Esophagus (tissue), 2 donors: ENCODE results near the gene FGGY. TPM values are rescaled to one million over a fixed set of nuclear protein-coding genes. Genes with fewer than 3 reads are reported as not detected.

Source experiments
- H3K27ac ChIP-seq, 2 donors: one replicate each; pipeline ENCODE4 v1.5.1; 2013; ENCODE audit warnings: low read depth in 2 of 2, mild to moderate bottlenecking in 2 of 2, inconsistent platforms in 1 of 2, low read length in 1 of 2, moderate library complexity in 1 of 2
- H3K27me3 ChIP-seq, 2 donors: one replicate each; pipeline ENCODE4 v1.6.1; 2013; ENCODE audit warnings: low read length in 2 of 2, control low read depth in 1 of 2, mild to moderate bottlenecking in 1 of 2; ENCODE audit not compliant: insufficient read depth in 2 of 2, control insufficient read depth in 1 of 2
- H3K36me3 ChIP-seq, 2 donors: one replicate each; pipeline ENCODE4 v1.6.1; 2013; ENCODE audit warnings: low read length in 1 of 2; ENCODE audit not compliant: control insufficient read depth in 2 of 2, insufficient read depth in 2 of 2
- H3K4me1 ChIP-seq, 2 donors: one replicate each; pipeline ENCODE4 v1.6.1; 2013; ENCODE audit warnings: low read length in 1 of 2; ENCODE audit not compliant: control insufficient read depth in 2 of 2, insufficient read depth in 2 of 2
- H3K4me3 ChIP-seq, 2 donors: one replicate each; pipeline ENCODE4 v1.5.1; 2013; ENCODE audit warnings: low read length in 2 of 2, mild to moderate bottlenecking in 2 of 2, low read depth in 1 of 2, moderate library complexity in 1 of 2
- H3K9me3 ChIP-seq, 2 donors: one replicate each; pipeline ENCODE4 v1.6.1; 2013; ENCODE audit warnings: mild to moderate bottlenecking in 2 of 2, low read depth in 1 of 2, low read length in 1 of 2, moderate library complexity in 1 of 2; ENCODE audit not compliant: control insufficient read depth in 2 of 2, insufficient read depth in 1 of 2
- WGBS, 2 donors: extraction: QIAGEN DNeasy Blood & Tissue Kit; methylation state at CpG; one replicate each; pipeline ENCODE4 v1.1.7; 2013; 5-methylcytosine and 5-hydroxymethylcytosine counted together
- polyA plus RNA-seq, 2 donors: library from polyadenylated mRNA; stranded (reverse); fragments of 200-250 nt; gene quantifications; one replicate each; pipeline ENCODE4 v1.2.3, GENCODE V29; 2013
- donor health status: healthy with polysubstance abuse.
- donor health status: Bipolar disorder and iron deficiency.

FGGY gene
- polyA plus RNA-seq, 2 donors: 2.4 to 4.4 TPM

DNA sequence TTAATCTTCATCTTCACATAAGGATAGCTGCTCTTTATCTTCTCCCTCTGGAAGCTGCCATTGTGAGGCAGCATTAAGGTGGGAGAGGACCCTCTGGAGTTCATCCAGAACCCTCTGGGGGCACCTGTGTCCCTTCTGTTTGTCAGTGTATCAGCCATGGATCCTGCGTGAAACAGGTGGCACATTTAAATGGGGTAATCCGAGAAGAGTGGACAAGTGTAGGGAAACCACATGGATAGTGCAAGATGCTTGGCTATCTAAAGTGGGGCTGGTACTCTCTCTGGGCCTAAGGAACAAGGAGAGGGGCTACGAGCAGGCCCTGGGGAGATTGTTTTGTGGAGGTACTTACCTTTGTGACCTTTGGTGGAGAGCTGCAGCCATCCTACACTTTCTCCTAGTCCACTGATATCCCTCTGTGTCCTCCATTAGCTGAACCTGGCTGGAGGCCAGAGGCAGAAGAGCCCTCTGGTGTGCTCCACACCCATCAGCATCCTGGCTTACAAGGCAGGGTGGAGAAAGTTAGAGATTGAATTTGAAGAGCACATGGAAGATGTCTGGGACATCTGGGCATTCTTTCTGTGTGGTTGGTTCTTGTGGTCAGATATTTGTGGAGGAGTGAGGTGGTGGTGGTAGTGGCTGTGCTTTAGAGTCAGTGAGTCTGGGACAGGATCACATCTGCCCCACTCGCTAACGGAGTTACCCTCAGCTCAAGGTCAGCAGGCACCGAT lies 117.7 kb downstream of the FGGY start:
- H3K4me3 ChIP-seq: no peak overlapping the region
- H3K4me1 ChIP-seq: no peaks in the 10 kb centered on the region
- no peak overlapping the region for H3K27ac ChIP-seq
- H3K27me3 ChIP-seq: no peaks in the 10 kb centered on the region
- WGBS, 2 donors: 97% methylated on average over 6 of the region's 6 CpGs
- no peaks in the 10 kb centered on the region for H3K36me3 ChIP-seq
- H3K9me3 ChIP-seq: no peaks in the 10 kb centered on the region

DNA sequence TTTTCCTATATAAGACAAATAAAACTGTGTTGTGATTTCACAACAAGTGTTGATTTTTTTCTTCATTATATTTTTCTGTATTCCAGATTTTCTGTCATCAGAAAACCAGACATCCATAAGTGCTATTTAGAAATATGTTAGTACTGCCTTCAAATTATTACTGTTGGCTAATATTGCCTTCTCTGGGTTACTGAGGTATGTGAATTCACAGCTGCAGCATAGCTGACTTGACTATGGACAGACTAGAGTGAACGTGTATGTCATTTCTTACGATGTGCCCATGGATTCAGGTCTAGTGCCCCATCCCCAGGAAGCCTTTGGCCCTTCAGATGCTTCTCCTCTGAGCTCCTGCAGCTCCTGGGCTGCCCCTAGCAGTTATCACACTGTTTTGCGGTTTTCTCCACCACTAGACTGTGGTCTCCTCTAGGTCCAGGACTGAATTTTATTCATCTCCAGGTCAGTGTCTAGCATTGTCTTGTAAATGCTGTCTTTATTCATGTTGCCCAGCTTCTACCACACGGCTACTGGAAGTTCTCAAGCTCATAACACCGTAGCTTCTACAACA lies 118.5 kb downstream of the FGGY start:
- no peaks in the 10 kb centered on the region for H3K36me3 ChIP-seq
- H3K27me3 ChIP-seq: no peaks in the 10 kb centered on the region
- no peak overlapping the region for H3K27ac ChIP-seq
- no peaks in the 10 kb centered on the region for H3K4me1 ChIP-seq
- no peaks in the 10 kb centered on the region for H3K9me3 ChIP-seq
- H3K4me3 ChIP-seq: no peak overlapping the region
- 96 to 98% methylated on average over 5 of the region's 5 CpGs for WGBS, 2 donors

DNA sequence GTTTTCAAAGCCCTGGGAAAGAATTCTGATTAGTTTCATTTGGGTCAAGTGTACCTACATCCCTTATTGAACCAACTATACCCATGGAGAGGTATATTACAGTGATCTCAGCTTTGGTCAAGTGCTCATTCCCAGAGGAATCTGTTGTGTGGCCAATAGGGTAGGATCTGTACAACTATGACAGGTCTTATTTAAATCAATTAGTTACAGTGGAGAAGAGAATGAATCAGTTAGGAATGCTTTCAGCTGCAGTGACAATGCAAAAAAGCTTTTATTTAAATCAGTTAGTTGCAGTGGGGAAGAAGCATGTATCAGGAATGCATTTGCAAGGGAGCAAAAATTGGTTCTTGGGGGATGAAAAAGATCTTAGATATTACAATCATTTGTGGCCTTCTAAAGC lies 119.0 kb downstream of the FGGY start:
- Histone ChIP-seq H3K9me3 (no peaks in the 10 kb centered on the region), H3K36me3 (no peaks in the 10 kb centered on the region), H3K27ac (no peak overlapping the region), H3K4me3 (no peak overlapping the region), H3K27me3 (no peaks in the 10 kb centered on the region), H3K4me1 (no peaks in the 10 kb centered on the region)

DNA sequence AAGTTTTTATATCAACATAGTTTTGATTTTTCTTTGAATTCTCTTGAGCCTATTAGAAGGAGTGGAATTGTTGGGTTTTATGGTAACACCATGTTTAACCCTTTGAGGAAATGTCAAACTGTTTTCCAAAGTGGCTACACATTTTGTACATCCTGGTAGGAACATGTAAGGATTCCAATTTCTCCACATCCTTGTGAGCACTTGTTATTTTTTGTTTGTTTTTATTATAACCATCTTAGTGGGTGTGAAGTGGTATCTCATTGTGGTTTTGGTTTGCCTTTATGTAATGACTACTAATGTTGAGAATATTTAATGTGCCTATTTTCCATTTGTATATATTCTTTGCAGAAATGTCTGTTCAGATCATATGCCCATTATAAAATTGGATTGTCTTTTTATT lies 120.5 kb downstream of the FGGY start:
- Histone ChIP-seq H3K4me1 (no peaks in the 10 kb centered on the region), H3K9me3 (no peaks in the 10 kb centered on the region), H3K4me3 (no peak overlapping the region), H3K27me3 (no peaks in the 10 kb centered on the region), H3K27ac (no peak overlapping the region), H3K36me3 (no peaks in the 10 kb centered on the region)

DNA sequence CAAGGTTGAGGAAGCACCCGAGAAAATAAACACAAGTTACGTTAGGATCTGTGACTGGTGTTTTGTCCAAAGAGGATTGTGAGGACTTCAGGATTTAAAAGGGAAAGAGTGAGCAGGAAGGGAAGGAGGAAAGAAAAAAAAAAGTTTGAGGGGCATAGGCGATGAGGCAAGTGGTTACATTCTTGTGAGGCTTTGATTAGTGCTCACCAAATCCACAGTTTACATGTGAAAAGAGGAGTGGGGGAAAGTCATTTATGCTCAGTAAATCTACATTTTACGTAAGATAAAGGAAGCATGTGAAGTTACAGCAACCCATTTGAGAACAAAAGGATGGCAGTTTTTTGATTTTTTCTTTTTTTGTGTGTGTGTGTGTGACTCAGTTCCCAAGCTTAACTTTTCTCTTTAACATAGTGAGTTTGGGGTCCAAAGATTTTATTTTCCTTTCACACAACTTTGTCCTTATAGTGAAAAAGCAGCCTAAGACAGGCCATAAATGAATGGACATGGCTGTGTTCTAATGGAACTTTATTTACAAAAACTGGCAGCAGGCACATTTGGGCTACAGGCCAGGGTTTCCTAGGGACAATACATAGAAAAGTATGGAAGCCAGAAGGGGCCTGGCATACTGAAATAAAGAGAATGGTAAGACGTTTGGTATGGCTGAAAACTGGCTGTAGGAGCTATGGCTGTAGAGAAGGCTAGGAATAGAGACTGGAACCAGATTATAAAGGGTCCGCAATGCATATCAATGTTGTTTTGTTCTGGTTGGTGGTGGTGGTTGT lies 121.7 kb downstream of the FGGY start:
- Histone ChIP-seq H3K4me3 (no peak overlapping the region), H3K36me3 (no peaks in the 10 kb centered on the region), H3K27me3 (no peaks in the 10 kb centered on the region), H3K4me1 (no peaks in the 10 kb centered on the region), H3K27ac (no peak overlapping the region), H3K9me3 (no peaks in the 10 kb centered on the region)
- WGBS, 2 donors: 84 to 87% methylated on average over 6 of the region's 6 CpGs

DNA sequence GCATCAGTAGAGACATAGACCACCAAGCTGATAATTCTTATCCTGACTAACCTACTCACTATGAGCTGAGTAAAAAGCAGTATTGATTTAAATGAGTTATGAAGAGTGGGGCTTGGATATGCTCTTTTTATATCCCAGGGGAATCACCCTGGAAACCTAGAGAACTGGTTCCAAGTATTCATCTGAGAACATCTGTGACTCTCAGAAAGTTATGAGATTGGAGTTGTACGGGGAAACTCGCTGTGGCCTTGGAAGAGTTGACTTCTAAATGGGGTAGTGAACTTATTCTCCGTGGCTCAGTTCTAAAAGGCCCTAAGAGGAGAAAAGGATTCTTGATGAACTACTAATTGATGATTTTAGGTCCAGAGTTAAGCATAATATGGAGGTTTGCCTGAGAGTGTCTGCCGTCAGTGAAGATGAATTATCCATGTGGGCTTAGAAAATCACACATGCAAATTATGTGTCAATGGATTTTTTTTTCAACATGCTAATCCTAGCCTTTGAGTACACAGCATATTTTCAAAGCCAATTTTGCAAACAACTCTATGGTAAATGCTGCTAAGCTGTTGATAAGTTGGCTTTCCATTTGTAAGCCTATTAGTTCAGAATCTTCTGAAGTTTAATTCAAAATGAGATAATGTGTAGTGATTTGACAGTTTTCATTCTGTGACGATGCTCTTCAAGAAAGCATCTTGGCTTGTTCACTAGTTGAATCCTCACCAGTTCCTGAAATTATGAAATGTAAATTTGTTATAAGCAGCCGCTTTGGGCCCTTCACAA lies 122.7 kb downstream of the FGGY start:
- no peaks in the 10 kb centered on the region for H3K9me3 ChIP-seq
- H3K4me3 ChIP-seq: no peak overlapping the region
- H3K27ac ChIP-seq: no peak overlapping the region
- WGBS, 2 donors: 80 to 86% methylated on average over 6 of the region's 6 CpGs
- H3K27me3 ChIP-seq: no peaks in the 10 kb centered on the region
- H3K36me3 ChIP-seq: no peaks in the 10 kb centered on the region
- H3K4me1 ChIP-seq: no peaks in the 10 kb centered on the region

DNA sequence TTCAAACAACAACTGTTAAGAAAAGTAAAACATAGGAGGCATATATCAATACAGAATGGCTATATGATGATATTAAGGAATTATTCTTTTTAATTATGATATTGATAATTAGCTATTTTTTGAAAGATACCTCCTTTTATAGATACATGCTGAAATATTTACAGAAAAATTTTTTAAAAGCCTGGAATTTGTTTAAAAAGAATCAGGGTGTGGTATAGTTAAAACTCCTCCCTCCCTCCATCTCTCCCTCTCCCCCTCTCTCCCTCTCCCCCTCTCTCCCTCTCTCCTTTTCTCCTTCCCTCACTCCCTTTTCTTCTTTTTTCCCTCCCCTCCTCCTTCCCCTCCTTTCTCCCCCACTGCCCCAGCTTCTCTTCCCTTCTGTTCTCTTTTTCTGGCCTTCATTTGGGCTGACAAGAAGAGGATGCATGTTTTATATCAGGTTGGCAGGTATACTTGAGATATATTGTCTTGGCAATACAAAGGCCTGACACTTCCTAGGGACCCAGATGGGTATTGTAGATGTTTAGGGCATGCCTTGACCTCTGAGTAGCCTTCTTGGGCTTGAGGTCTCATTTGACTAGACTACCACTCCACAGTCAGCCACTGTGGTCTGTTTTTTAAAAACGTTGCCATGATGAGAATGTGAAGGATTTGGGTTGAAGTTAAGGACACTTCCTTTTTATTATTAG lies 124.5 kb downstream of the FGGY start:
- H3K9me3 ChIP-seq: no peaks in the 10 kb centered on the region
- WGBS, 2 donors: 59 to 63% methylated on average over 1 of the region's 1 CpG
- no peak overlapping the region for H3K27ac ChIP-seq
- H3K36me3 ChIP-seq: no peaks in the 10 kb centered on the region
- no peak overlapping the region for H3K4me3 ChIP-seq
- no peaks in the 10 kb centered on the region for H3K27me3 ChIP-seq
- H3K4me1 ChIP-seq: no peaks in the 10 kb centered on the region

DNA sequence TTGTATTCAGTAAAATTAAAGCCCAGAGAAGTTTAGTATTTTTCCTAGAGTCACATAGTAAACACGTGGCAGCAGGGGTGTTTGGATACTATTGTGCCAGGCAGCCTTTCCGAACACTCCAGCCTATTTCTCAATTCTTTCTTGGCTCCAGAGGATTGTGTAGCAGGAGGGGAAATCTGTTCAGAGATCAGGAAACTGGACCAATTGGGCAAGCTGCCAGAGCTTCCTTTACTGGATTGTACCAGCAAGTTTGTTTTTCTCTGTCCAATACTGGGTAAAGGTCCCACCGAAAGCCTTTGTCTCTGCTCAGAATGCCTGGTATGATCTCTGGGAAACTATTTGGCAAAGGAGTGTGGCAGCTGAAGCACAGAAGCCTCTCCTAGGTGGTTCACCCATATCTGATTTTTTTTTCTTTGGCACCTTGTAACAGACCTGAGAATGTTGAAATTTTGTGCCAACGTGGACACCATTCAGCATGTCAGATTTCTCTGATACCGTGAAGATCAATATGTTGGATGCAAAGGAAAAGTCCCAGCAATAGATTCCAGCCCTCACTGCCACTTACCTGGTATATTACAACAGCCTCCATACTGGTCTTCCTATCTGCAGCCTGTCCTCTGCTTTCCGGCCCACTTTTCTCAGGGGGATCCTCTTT lies 126.2 kb downstream of the FGGY start:
- Histone ChIP-seq H3K4me3 (no peak overlapping the region), H3K4me1 (no peaks in the 10 kb centered on the region), H3K27ac (peak overlapping the region in 1 of 2 donors; percentile 12), H3K36me3 (no peaks in the 10 kb centered on the region), H3K27me3 (no peaks in the 10 kb centered on the region), H3K9me3 (no peaks in the 10 kb centered on the region)
- 41 to 46% methylated on average over 6 of the region's 6 CpGs for WGBS, 2 donors

DNA sequence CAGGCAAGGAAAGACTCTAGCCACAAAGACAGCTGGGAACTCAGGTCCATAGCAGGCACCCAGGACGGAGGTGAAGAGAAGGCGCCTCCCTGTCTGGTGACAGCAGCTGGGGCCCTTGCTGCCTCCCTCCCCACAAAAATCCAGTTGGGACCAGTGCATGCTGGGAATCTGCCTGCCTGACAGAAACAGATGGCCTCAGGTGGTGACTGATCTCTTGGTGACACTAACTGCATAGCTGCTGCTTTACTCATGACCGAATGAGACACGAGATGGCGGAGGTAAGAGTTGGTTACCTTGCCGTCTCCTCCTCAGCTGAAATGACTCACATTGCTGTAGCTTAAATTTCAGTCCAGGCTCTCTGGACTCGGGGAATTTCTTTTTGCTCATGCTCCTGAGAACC lies 130.3 kb downstream of the FGGY start:
- WGBS, 2 donors: 83 to 85% methylated on average over 7 of the region's 7 CpGs
- Histone ChIP-seq H3K4me1 (no peaks in the 10 kb centered on the region), H3K27me3 (no peaks in the 10 kb centered on the region), H3K9me3 (no peaks in the 10 kb centered on the region), H3K36me3 (no peaks in the 10 kb centered on the region), H3K4me3 (no peak overlapping the region), H3K27ac (no peak overlapping the region)
